SK-N-SH (cell line): ENCODE measurements around the gene ACACA. TPM values are rescaled to one million over a fixed set of nuclear protein-coding genes. Genes with fewer than 3 reads are reported as not detected.

ENCODE experiments used
- CTCF ChIA-PET: fragments of 300-600, 350-600 bp; formaldehyde crosslinking; extraction: SDS; loops from one replicate; lab custom pipeline; 2021; lab: Yijun Ruan, JAX
- POLR2A ChIA-PET: fragments of 350-600 bp; sonication (Branson Sonifier 250); formaldehyde crosslinking; extraction: SDS; loops from one replicate; lab custom pipeline; 2020; ENCODE audit warnings: antibody characterized with exemption, inconsistent platforms; lab: Yijun Ruan, JAX
- DNase-seq: peaks from one replicate; pipeline ENCODE4 v3.0.0; 2012
- H2AFZ ChIP-seq: fragments of 200-600 bp; sonication (generic); 2 replicates; pipeline ENCODE4 v1.8.1; 2016; ENCODE audit warnings: antibody characterized with exemption, mild to moderate bottlenecking, low read depth
- H3F3A ChIP-seq: fragments of 200-600 bp; sonication (generic); replicated peaks from 2 replicates; pipeline ENCODE3; 2016; ENCODE audit warnings: antibody characterized with exemption, mild to moderate bottlenecking; ENCODE audit not compliant: insufficient read depth
- H3K27ac ChIP-seq, 2 experiments: fragments of 200-500 bp in 1 of 2; fragments of 200-600 bp in 1 of 2; sonication (Bioruptor generic) in 1 of 2; sonication (generic), shearing (Covaris generic) in 1 of 2; 2 replicates each; pipeline versions ENCODE4 v1.5.1 to v1.6.1; 2014 to 2016; ENCODE audit warnings: low read depth in 2 of 2, inconsistent platforms in 1 of 2, low read length in 1 of 2, mild to moderate bottlenecking in 1 of 2, mixed read lengths in 1 of 2
- H3K27me3 ChIP-seq: fragments of 200-600 bp; sonication (generic), shearing (Covaris generic); 2 replicates; pipeline ENCODE4 v1.6.1; 2016; ENCODE audit warnings: mixed run types; ENCODE audit not compliant: insufficient read depth
- H3K36me3 ChIP-seq, 2 experiments: fragments of 200-500 bp in 1 of 2; fragments of 200-600 bp in 1 of 2; sonication (Bioruptor generic) in 1 of 2; sonication (generic) in 1 of 2; replicated peaks in 1 of 2; 2 replicates each; pipeline versions ENCODE3 to v1.5.1; 2014 to 2016; ENCODE audit warnings: low read length in 1 of 2, mild to moderate bottlenecking in 1 of 2; ENCODE audit not compliant: insufficient read depth in 2 of 2, control insufficient read depth in 1 of 2
- H3K4me1 ChIP-seq, 2 experiments: fragments of 200-500 bp in 1 of 2; fragments of 200-600 bp in 1 of 2; sonication (Bioruptor generic) in 1 of 2; sonication (generic), shearing (Covaris generic) in 1 of 2; 2 replicates each; pipeline versions ENCODE4 v1.5.1 to v1.6.1; 2014 to 2016; ENCODE audit warnings: low read depth in 1 of 2, low read length in 1 of 2, mixed run types in 1 of 2; ENCODE audit not compliant: insufficient read depth in 2 of 2, control insufficient read depth in 1 of 2
- H3K4me2 ChIP-seq: fragments of 200-600 bp; sonication (generic), shearing (Covaris generic); 2 replicates; pipeline ENCODE4 v1.6.1; 2017; ENCODE audit warnings: mixed run types
- H3K4me3 ChIP-seq, 2 experiments: fragments of 200-500 bp in 1 of 2; fragments of 200-600 bp in 1 of 2; sonication (Bioruptor generic) in 1 of 2; sonication (generic), shearing (Covaris generic) in 1 of 2; 2 replicates each; pipeline versions ENCODE4 v1.5.1 to v1.8.1; 2014 to 2016; ENCODE audit warnings: low read depth in 2 of 2, inconsistent platforms in 1 of 2, low read length in 1 of 2, mild to moderate bottlenecking in 1 of 2, mixed read lengths in 1 of 2, moderate library complexity in 1 of 2
- H3K79me2 ChIP-seq: fragments of 200-600 bp; sonication (generic); 2 replicates; pipeline ENCODE4 v1.8.1; 2017; ENCODE audit warnings: mild to moderate bottlenecking; ENCODE audit not compliant: insufficient read depth
- H3K9ac ChIP-seq: fragments of 200-600 bp; sonication (generic); 2 replicates; pipeline ENCODE4 v1.6.1; 2017; ENCODE audit warnings: mixed run types
- H3K9me2 ChIP-seq: fragments of 200-600 bp; sonication (generic); 2 replicates; pipeline ENCODE4 v1.6.1; 2017; ENCODE audit warnings: mixed run types
- H3K9me3 ChIP-seq: fragments of 200-600 bp; sonication (generic); 2 replicates; pipeline ENCODE4 v1.6.1; 2017; ENCODE audit warnings: mixed run types, mild to moderate bottlenecking, moderate library complexity
- H4K20me1 ChIP-seq: fragments of 200-600 bp; sonication (generic); 2 replicates; pipeline ENCODE4 v1.6.1; 2017; ENCODE audit warnings: mild to moderate bottlenecking, mixed run types; ENCODE audit not compliant: insufficient read depth
- ELF1 ChIP-seq: IDR thresholded peaks from 2 replicates; pipeline ENCODE4 v1.4.0; 2012
- FOXJ3 ChIP-seq: sonication (generic); formaldehyde crosslinking; IDR thresholded peaks from 2 replicates; pipeline ENCODE4 v1.5.1; 2020; ENCODE audit warnings: mild to moderate bottlenecking, missing genetic modification reagents
- FOXM1 ChIP-seq: IDR thresholded peaks from 2 replicates; pipeline ENCODE4 v1.4.0; 2012; ENCODE audit warnings: low read depth, mild to moderate bottlenecking
- GATA2 ChIP-seq: sonication (generic); formaldehyde crosslinking; IDR thresholded peaks from 2 replicates; pipeline ENCODE4 v1.5.0; 2020; ENCODE audit warnings: mild to moderate bottlenecking, missing genetic modification reagents
- MAX ChIP-seq: IDR thresholded peaks from 2 replicates; pipeline ENCODE4 v1.4.0; 2012; ENCODE audit warnings: low read depth
- MEF2A ChIP-seq: IDR thresholded peaks from 2 replicates; pipeline ENCODE4 v1.4.0; 2012; ENCODE audit warnings: low read depth, borderline replicate concordance
- MXI1 ChIP-seq: IDR thresholded peaks from 2 replicates; pipeline ENCODE4 v1.6.1; 2012; ENCODE audit warnings: mild to moderate bottlenecking, low read depth, low read length, improper control_type of control experiment
- NFIC ChIP-seq: IDR thresholded peaks from 2 replicates; pipeline ENCODE4 v1.4.0; 2012; ENCODE audit warnings: borderline replicate concordance
- NRF1 ChIP-seq: IDR thresholded peaks from 2 replicates; pipeline ENCODE4 v1.6.1; 2012; ENCODE audit warnings: low read depth, mild to moderate bottlenecking, low read length
- PBX3 ChIP-seq: IDR thresholded peaks from 2 replicates; pipeline ENCODE4; 2012
- POLR2AphosphoS5 ChIP-seq: IDR thresholded peaks from 2 replicates; pipeline ENCODE4 v1.6.1; 2012; ENCODE audit warnings: low read depth, low read length
- RAD21 ChIP-seq: IDR thresholded peaks from 2 replicates; pipeline ENCODE4 v1.6.1; 2012; ENCODE audit warnings: mild to moderate bottlenecking, low read length
- RCOR1 ChIP-seq: fragments of 150-350 bp; IDR thresholded peaks from 2 replicates; pipeline ENCODE4 v1.6.1; 2017; ENCODE audit warnings: antibody characterized with exemption, low read length
- REST ChIP-seq: IDR thresholded peaks from 2 replicates; pipeline ENCODE4 v1.6.1; 2012; ENCODE audit warnings: mild to moderate bottlenecking, low read depth, low read length, moderate library complexity
- SIN3A ChIP-seq: IDR thresholded peaks from 2 replicates; pipeline ENCODE4 v1.6.1; 2012; ENCODE audit warnings: low read depth, mild to moderate bottlenecking, low read length, moderate library complexity, borderline replicate concordance
- TCF12 ChIP-seq: IDR thresholded peaks from 2 replicates; pipeline ENCODE4 v1.4.0; 2012
- TEAD4 ChIP-seq: IDR thresholded peaks from 2 replicates; pipeline ENCODE4 v1.4.0; 2012; ENCODE audit warnings: mild to moderate bottlenecking, borderline replicate concordance; ENCODE audit not compliant: insufficient read depth
- USF2 ChIP-seq: fragments of 150-350 bp; IDR thresholded peaks from 2 replicates; pipeline ENCODE4 v1.6.1; 2017; ENCODE audit warnings: antibody characterized with exemption, low read length, low read depth, borderline replicate concordance
- YY1 ChIP-seq: IDR thresholded peaks from 2 replicates; pipeline ENCODE4 v1.4.0; 2012; ENCODE audit warnings: low read depth, mild to moderate bottlenecking
- WGBS: methylation state at CpG from one replicate; pipeline ENCODE4 v1.1.6; 2017; ENCODE audit warnings: low lambda C conversion rate; 5-methylcytosine and 5-hydroxymethylcytosine counted together
- polyA plus RNA-seq, 3 experiments: library from polyadenylated mRNA; depleted of rRNA; stranded (reverse); fragments of >200 nt; gene quantifications; 2 replicates each; pipeline ENCODE4 v1.2.3, GENCODE V29; 2012
- TF ChIP-seq, protein P1 (sequence below): IDR thresholded peaks from 2 replicates; pipeline ENCODE4 v1.4.0; 2012; ENCODE audit warnings: low read depth, borderline replicate concordance

ACACA gene
- polyA plus RNA-seq, 1 of the 3 experiments (the other 2 are of a cell fraction): 27.2 TPM

- Histone ChIP-seq H3K79me2 (0 out of 2 replicates have a peak, but pooled peaks cover 3% of the 10 kb centered on the region), H3K9ac (no peak overlapping the region), H3K36me3 (peaks cover 0 to 8% of the 10 kb centered on the region in 2 experiments), H3K9me2 (no peaks in the 10 kb centered on the region), H3K27me3 (no peaks in the 10 kb centered on the region), H3K27ac (no peak overlapping the region), H3K4me1 (no peaks in the 10 kb centered on the region), H3K4me3 (no peak overlapping the region), H3F3A (peaks cover 4% of the 10 kb centered on the region), H2AFZ (no peak overlapping the region), H3K9me3 (no peaks in the 10 kb centered on the region), H4K20me1 (no peaks in the 10 kb centered on the region), H3K4me2 (no peak overlapping the region)
- no peak for DNase-seq
- WGBS: 89% methylated on average over 4 of the region's 7 CpGs
- POLR2A ChIA-PET: no interaction called here
- CTCF ChIA-PET: interaction anchor here (1.2 to 1.5 kb wide), 2 partner anchors 50 kb away, joined by 4 read pairs; no protein-coding TSS in a partner anchor
- no peak for TF ChIP-seq FOXM1
- no peak for TF ChIP-seq USF2
- TF ChIP-seq MXI1: no peak
- TF ChIP-seq NRF1: no peak
- no peak for TF ChIP-seq FOXJ3
- no peak for TF ChIP-seq RAD21
Measured at GRCh38 chr17:37322826-37323561, 83.6 kb downstream of the ACACA start.

DNA sequence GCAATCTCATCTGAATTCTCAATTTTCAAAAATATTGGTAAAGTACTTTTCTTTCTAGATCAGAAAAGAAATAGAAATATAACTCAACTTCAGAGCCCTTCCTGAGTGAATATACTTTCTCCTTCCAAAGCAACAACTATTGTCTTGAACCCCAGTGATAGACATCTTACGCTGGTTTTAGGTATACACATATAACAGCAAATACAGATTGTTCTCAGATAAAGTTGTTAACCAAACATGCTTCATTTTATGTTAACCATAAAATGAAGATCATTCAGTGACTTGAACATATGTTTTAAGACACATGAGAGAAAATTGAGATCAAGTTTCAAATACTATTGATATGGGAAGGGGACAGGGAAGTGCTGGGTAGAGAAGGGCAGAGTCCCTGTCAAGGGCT is 84.5 kb downstream of the ACACA start:
- CTCF ChIA-PET: interaction anchor here (1.5 kb wide), 1 partner anchor 51 kb away, joined by 4 read pairs; no protein-coding TSS in a partner anchor
- no peak for TF ChIP-seq RCOR1
- no peak for TF ChIP-seq REST
- TF ChIP-seq MAX: no peak
- no peak for TF ChIP-seq YY1
- TF ChIP-seq FOXM1: no peak
- TF ChIP-seq NFIC: no peak
- TF ChIP-seq TCF12: no peak
- no peak for TF ChIP-seq RAD21
- TF ChIP-seq, protein P1, sequence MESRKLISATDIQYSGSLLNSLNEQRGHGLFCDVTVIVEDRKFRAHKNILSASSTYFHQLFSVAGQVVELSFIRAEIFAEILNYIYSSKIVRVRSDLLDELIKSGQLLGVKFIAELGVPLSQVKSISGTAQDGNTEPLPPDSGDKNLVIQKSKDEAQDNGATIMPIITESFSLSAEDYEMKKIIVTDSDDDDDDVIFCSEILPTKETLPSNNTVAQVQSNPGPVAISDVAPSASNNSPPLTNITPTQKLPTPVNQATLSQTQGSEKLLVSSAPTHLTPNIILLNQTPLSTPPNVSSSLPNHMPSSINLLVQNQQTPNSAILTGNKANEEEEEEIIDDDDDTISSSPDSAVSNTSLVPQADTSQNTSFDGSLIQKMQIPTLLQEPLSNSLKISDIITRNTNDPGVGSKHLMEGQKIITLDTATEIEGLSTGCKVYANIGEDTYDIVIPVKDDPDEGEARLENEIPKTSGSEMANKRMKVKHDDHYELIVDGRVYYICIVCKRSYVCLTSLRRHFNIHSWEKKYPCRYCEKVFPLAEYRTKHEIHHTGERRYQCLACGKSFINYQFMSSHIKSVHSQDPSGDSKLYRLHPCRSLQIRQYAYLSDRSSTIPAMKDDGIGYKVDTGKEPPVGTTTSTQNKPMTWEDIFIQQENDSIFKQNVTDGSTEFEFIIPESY: no peak
- no peak for TF ChIP-seq POLR2AphosphoS5
- no peak for TF ChIP-seq GATA2 (CRISPR knock-in tag)
- TF ChIP-seq MEF2A: no peak
- no peak for TF ChIP-seq SIN3A
- no peak for TF ChIP-seq PBX3
- TF ChIP-seq TEAD4: no peak
- TF ChIP-seq ELF1: no peak

More for the DNA sequence above, 84.5 kb downstream of the ACACA start:
- DNase-seq: no peak
- POLR2A ChIA-PET: no interaction called here
- Histone ChIP-seq H3K9me2 (no peaks in the 10 kb centered on the region), H3K27ac (no peak overlapping the region), H2AFZ (no peak overlapping the region), H3K4me1 (no peaks in the 10 kb centered on the region), H4K20me1 (no peaks in the 10 kb centered on the region), H3K4me2 (no peak overlapping the region), H3K4me3 (no peak overlapping the region), H3K27me3 (no peaks in the 10 kb centered on the region), H3K79me2 (peaks cover 3% of the 10 kb centered on the region; the same call in 1 of the 2 replicates), H3K36me3 (peaks cover 0 to 8% of the 10 kb centered on the region in 2 experiments), H3F3A (peaks cover 4% of the 10 kb centered on the region), H3K9me3 (no peaks in the 10 kb centered on the region), H3K9ac (no peak overlapping the region)
- WGBS: 97% methylated on average over 1 of the region's 1 CpG
